HEK293 (cell line): ENCODE results near the gene NR1I2.

Experiments used
- CTCF ChIA-PET: fragments of 350-600 bp; formaldehyde crosslinking; extraction: SDS; loops from one replicate; lab custom pipeline; 2021; ENCODE audit warnings: antibody characterized with exemption; lab: Yijun Ruan, JAX
- POLR2A ChIA-PET: fragments of 300-600 bp; formaldehyde crosslinking; extraction: SDS; loops from one replicate; lab custom pipeline; 2020; ENCODE audit warnings: antibody characterized with exemption, inconsistent platforms; lab: Yijun Ruan, JAX
- H3K27ac ChIP-seq: fragments of 200-500 bp; sonication (Bioruptor generic); 2 replicates; pipeline ENCODE4 v1.5.1; 2014; ENCODE audit warnings: low read depth, low read length, control low read depth, inconsistent platforms; ENCODE audit errors: extremely low read depth
- H3K36me3 ChIP-seq, 2 experiments: fragments of 200-500 bp in 1 of 2; sonication (Bioruptor generic) in 1 of 2; 1 replicate in 1 of 2; 2 replicates in 1 of 2; pipeline ENCODE4 v1.5.1; 2014 to 2017; ENCODE audit warnings: inconsistent platforms in 2 of 2, low read length in 2 of 2; ENCODE audit not compliant: control insufficient read depth in 2 of 2, insufficient read depth in 1 of 2
- H3K4me1 ChIP-seq: fragments of 200-500 bp; sonication (Bioruptor generic); 2 replicates; pipeline ENCODE4 v1.5.1; 2014; ENCODE audit warnings: mild to moderate bottlenecking, low read length, inconsistent platforms; ENCODE audit not compliant: control insufficient read depth, insufficient read depth
- H3K4me3 ChIP-seq: 2 replicates; pipeline ENCODE4 v1.5.1; 2011; ENCODE audit warnings: low read depth, mild to moderate bottlenecking, control low read depth, low read length, moderate library complexity
- H3K9me3 ChIP-seq: fragments of 200-500 bp; sonication (Bioruptor generic); 2 replicates; pipeline ENCODE4 v1.5.1; 2014; ENCODE audit warnings: low read depth, low read length, inconsistent platforms; ENCODE audit not compliant: control insufficient read depth, insufficient read depth
- BCL11B ChIP-seq: fragments of 450-650 bp; formaldehyde crosslinking; IDR thresholded peaks from 2 replicates; pipeline ENCODE4 v1.5.1; 2016; ENCODE audit warnings: low read depth, missing biosample characterization, missing genetic modification characterization
- EGR2 ChIP-seq: fragments of 450-650 bp; formaldehyde crosslinking; IDR thresholded peaks from 2 replicates; pipeline ENCODE4 v1.5.1; 2016; ENCODE audit warnings: low read depth, missing biosample characterization, missing genetic modification characterization
- HOXC10 ChIP-seq: sonication (generic); formaldehyde crosslinking; IDR thresholded peaks from 2 replicates; pipeline ENCODE4 v1.8.1; 2023; ENCODE audit warnings: mild to moderate bottlenecking, missing genetic modification reagents
- ZBTB48 ChIP-seq: fragments of 450-650 bp; formaldehyde crosslinking; IDR thresholded peaks from 2 replicates; pipeline ENCODE4 v1.5.1; 2016; ENCODE audit warnings: missing biosample characterization, missing genetic modification characterization
- ZEB2 ChIP-seq: fragments of 450-650 bp; formaldehyde crosslinking; IDR thresholded peaks from 2 replicates; pipeline ENCODE4 v1.5.1; 2016; ENCODE audit warnings: missing biosample characterization, missing genetic modification characterization
- ZFHX2 ChIP-seq: fragments of 450-650 bp; formaldehyde crosslinking; conservative IDR thresholded peaks from 2 replicates; pipeline ENCODE4 v1.5.1; 2016; ENCODE audit warnings: missing biosample characterization, missing genetic modification characterization
- ZNF248 ChIP-seq: fragments of 450-650 bp; formaldehyde crosslinking; IDR thresholded peaks from 2 replicates; pipeline ENCODE4 v1.5.1; 2017; ENCODE audit warnings: missing biosample characterization, missing genetic modification characterization
- ZNF266 ChIP-seq: fragments of 450-650 bp; formaldehyde crosslinking; IDR thresholded peaks from 2 replicates; pipeline ENCODE4 v1.5.1; 2016; ENCODE audit warnings: missing biosample characterization, missing genetic modification characterization, low read depth
- ZNF335 ChIP-seq: fragments of 450-650 bp; formaldehyde crosslinking; conservative IDR thresholded peaks from 2 replicates; pipeline ENCODE4 v1.5.1; 2016; ENCODE audit warnings: missing biosample characterization, missing genetic modification characterization
- ZNF391 ChIP-seq: fragments of 450-650 bp; formaldehyde crosslinking; IDR thresholded peaks from 2 replicates; pipeline ENCODE4 v1.5.1; 2016; ENCODE audit warnings: low read depth, missing biosample characterization, missing genetic modification characterization, borderline replicate concordance
- ZNF449 ChIP-seq: fragments of 450-650 bp; formaldehyde crosslinking; IDR thresholded peaks from 2 replicates; pipeline ENCODE4 v1.5.1; 2017; ENCODE audit warnings: missing biosample characterization, mild to moderate bottlenecking, missing genetic modification characterization, moderate library complexity
- ZNF596 ChIP-seq: fragments of 450-650 bp; IDR thresholded peaks from 2 replicates; pipeline ENCODE4 v1.5.0; 2018; ENCODE audit warnings: missing biosample characterization, mild to moderate bottlenecking, missing genetic modification characterization, moderate library complexity
- ZNF621 ChIP-seq: fragments of 450-650 bp; formaldehyde crosslinking; IDR thresholded peaks from 2 replicates; pipeline ENCODE4 v1.5.1; 2017; ENCODE audit warnings: missing biosample characterization, missing genetic modification characterization
- TF ChIP-seq, protein P1 (sequence below): fragments of 450-650 bp; formaldehyde crosslinking; conservative IDR thresholded peaks from 2 replicates; pipeline ENCODE4 v1.5.1; 2016; ENCODE audit warnings: low read depth, missing biosample characterization, missing genetic modification characterization
- TF ChIP-seq, protein P2 (sequence below): fragments of 450-650 bp; formaldehyde crosslinking; IDR thresholded peaks from 2 replicates; pipeline ENCODE4 v1.5.1; 2016; ENCODE audit warnings: missing biosample characterization, missing genetic modification characterization
- TF ChIP-seq, protein P3 (sequence below): fragments of 450-650 bp; formaldehyde crosslinking; IDR thresholded peaks from 2 replicates; pipeline ENCODE4 v1.5.1; 2016; ENCODE audit warnings: missing biosample characterization, missing genetic modification characterization

Gene NR1I2

GRCh38 chr3:119794401-119794800, 12.5 kb downstream of the NR1I2 start (continued):
- TF ChIP-seq ZNF248 (tag by site-specific recombination) (no peak), ZNF391 (tag by site-specific recombination) (no peak)
- TF ChIP-seq, protein P1, sequence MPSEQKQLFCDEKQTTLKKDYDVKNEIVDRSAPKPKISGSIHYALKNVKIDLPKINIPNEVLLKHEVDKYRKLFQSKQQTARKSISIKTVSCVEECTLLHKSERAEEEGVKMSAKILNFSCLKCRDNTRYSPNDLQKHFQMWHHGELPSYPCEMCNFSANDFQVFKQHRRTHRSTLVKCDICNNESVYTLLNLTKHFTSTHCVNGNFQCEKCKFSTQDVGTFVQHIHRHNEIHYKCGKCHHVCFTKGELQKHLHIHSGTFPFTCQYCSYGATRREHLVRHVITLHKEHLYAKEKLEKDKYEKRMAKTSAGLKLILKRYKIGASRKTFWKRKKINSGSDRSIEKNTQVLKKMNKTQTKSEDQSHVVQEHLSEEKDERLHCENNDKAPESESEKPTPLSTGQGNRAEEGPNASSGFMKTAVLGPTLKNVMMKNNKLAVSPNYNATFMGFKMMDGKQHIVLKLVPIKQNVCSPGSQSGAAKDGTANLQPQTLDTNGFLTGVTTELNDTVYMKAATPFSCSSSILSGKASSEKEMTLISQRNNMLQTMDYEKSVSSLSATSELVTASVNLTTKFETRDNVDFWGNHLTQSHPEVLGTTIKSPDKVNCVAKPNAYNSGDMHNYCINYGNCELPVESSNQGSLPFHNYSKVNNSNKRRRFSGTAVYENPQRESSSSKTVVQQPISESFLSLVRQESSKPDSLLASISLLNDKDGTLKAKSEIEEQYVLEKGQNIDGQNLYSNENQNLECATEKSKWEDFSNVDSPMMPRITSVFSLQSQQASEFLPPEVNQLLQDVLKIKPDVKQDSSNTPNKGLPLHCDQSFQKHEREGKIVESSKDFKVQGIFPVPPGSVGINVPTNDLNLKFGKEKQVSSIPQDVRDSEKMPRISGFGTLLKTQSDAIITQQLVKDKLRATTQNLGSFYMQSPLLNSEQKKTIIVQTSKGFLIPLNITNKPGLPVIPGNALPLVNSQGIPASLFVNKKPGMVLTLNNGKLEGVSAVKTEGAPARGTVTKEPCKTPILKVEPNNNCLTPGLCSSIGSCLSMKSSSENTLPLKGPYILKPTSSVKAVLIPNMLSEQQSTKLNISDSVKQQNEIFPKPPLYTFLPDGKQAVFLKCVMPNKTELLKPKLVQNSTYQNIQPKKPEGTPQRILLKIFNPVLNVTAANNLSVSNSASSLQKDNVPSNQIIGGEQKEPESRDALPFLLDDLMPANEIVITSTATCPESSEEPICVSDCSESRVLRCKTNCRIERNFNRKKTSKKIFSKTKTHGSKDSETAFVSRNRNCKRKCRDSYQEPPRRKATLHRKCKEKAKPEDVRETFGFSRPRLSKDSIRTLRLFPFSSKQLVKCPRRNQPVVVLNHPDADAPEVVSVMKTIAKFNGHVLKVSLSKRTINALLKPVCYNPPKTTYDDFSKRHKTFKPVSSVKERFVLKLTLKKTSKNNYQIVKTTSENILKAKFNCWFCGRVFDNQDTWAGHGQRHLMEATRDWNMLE (tag by site-specific recombination), result no peak

DNA sequence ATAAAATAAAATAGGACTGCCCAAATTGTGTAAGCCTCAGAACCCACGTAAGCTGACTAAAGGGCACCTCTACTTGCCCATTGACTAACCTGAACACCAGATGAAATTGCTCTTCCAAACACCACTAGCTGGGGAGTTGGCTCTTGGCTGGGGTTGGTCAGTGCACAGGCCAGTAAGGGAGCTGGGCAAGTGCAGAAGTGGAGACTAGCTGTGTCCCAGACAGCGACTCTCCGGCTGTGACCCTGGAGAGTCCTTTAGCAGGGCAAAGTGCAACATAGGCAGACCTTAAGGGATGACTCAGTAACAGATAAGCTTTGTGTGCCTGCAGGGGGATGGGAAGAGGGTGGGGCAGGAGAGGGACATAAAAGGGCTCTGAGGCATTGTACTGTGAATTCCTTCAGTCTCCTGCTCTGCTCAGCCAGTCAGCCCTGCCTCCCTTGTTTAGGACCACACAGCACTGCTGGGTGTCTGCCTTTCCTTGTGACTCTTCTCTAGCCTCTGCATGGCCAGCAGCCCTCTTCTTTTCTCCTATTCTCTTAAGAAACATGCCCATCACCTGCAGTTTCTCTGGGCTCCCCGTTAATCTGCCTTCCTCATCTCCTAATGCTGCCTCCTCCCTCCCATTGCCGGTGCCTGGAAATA, 13.2 kb downstream of the NR1I2 start:
- CTCF ChIA-PET, result no interaction called here
- Histone ChIP-seq H3K4me1 (no peaks in the 10 kb centered on the region), H3K4me3 (no peak overlapping the region), H3K27ac (no peak overlapping the region), H3K9me3 (no peaks in the 10 kb centered on the region), H3K36me3 (no peaks in the 10 kb centered on the region)
- POLR2A ChIA-PET, result interaction anchor here (1.0 kb wide), 1 partner anchor 301 kb away, joined by 4 read pairs; no protein-coding TSS in a partner anchor
- TF ChIP-seq ZNF449 (no peak), ZEB2 (no peak), ZNF266 (tag by site-specific recombination) (no peak), EGR2 (no peak), BCL11B (tag by site-specific recombination) (no peak), ZNF621 (no peak), ZNF596 (no peak), ZBTB48 (tag by site-specific recombination) (no peak), ZNF335 (no peak), ZFHX2 (tag by site-specific recombination) (no peak), HOXC10 (CRISPR knock-in tag) (no peak)
- TF ChIP-seq, protein P2, sequence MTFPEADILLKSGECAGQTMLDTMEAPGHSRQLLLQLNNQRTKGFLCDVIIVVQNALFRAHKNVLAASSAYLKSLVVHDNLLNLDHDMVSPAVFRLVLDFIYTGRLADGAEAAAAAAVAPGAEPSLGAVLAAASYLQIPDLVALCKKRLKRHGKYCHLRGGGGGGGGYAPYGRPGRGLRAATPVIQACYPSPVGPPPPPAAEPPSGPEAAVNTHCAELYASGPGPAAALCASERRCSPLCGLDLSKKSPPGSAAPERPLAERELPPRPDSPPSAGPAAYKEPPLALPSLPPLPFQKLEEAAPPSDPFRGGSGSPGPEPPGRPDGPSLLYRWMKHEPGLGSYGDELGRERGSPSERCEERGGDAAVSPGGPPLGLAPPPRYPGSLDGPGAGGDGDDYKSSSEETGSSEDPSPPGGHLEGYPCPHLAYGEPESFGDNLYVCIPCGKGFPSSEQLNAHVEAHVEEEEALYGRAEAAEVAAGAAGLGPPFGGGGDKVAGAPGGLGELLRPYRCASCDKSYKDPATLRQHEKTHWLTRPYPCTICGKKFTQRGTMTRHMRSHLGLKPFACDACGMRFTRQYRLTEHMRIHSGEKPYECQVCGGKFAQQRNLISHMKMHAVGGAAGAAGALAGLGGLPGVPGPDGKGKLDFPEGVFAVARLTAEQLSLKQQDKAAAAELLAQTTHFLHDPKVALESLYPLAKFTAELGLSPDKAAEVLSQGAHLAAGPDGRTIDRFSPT (tag by site-specific recombination), result no peak
- TF ChIP-seq, protein P1 (tag by site-specific recombination), result no peak
- TF ChIP-seq, protein P3, sequence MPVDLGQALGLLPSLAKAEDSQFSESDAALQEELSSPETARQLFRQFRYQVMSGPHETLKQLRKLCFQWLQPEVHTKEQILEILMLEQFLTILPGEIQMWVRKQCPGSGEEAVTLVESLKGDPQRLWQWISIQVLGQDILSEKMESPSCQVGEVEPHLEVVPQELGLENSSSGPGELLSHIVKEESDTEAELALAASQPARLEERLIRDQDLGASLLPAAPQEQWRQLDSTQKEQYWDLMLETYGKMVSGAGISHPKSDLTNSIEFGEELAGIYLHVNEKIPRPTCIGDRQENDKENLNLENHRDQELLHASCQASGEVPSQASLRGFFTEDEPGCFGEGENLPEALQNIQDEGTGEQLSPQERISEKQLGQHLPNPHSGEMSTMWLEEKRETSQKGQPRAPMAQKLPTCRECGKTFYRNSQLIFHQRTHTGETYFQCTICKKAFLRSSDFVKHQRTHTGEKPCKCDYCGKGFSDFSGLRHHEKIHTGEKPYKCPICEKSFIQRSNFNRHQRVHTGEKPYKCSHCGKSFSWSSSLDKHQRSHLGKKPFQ, result no peak
